Stimulated activated CD4-positive, alpha-beta T cell treated with anti-CD3 and anti-CD28 coated beads, Interleukin-4, amount 100 ng/mL, for 24 hours (primary cell): ENCODE results near the gene LAYN.

Source experiments
- DNase-seq: peaks from one replicate; pipeline ENCODE4 v3.0.0-alpha.2; 2020

Gene LAYN

GRCh38 chr11:111562692-111563389 is 22.3 kb downstream of the LAYN start:
- no peak for DNase-seq

GRCh38 chr11:111565114-111565720 is 24.7 kb downstream of the LAYN start:
- DNase-seq, result peak; percentile 73

- DNase-seq, result no peak
Measured at GRCh38 chr11:111566324-111566723, 25.8 kb downstream of the LAYN start.

- DNase-seq, result no peak
Measured at GRCh38 chr11:111569476-111569875, 29.0 kb downstream of the LAYN start.

GRCh38 chr11:111570796-111571195 is 30.3 kb downstream of the LAYN start:
- DNase-seq, result no peak

- no peak for DNase-seq
Measured at GRCh38 chr11:111571829-111572501, 31.4 kb downstream of the LAYN start.

GRCh38 chr11:111572581-111572980 is 32.1 kb downstream of the LAYN start:
- DNase-seq, result no peak

- no peak for DNase-seq
Measured at GRCh38 chr11:111573821-111574249, 33.3 kb downstream of the LAYN start.

- no peak for DNase-seq
Measured at GRCh38 chr11:111574373-111575225, 34.1 kb downstream of the LAYN start.

- no peak for DNase-seq
Measured at GRCh38 chr11:111575740-111576139, 35.2 kb downstream of the LAYN start.

GRCh38 chr11:111577821-111578220 is 37.3 kb downstream of the LAYN start:
- no peak for DNase-seq

- no peak for DNase-seq
Measured at GRCh38 chr11:111581341-111581740, 40.8 kb downstream of the LAYN start.

- no peak for DNase-seq
Measured at GRCh38 chr11:111582163-111582562, 41.6 kb downstream of the LAYN start.

- DNase-seq, result no peak
Measured at GRCh38 chr11:111582881-111583280, 42.4 kb downstream of the LAYN start.

- DNase-seq, result no peak
Measured at GRCh38 chr11:111585371-111585770, 44.9 kb downstream of the LAYN start.

GRCh38 chr11:111586388-111586831 is 45.9 kb downstream of the LAYN start:
- peak; percentile 57 for DNase-seq

GRCh38 chr11:111589114-111589513 is 48.6 kb downstream of the LAYN start:
- DNase-seq, result no peak

GRCh38 chr11:111589886-111590499 is 49.5 kb downstream of the LAYN start:
- no peak for DNase-seq

- no peak for DNase-seq
Measured at GRCh38 chr11:111591187-111591960, 50.9 kb downstream of the LAYN start.

- DNase-seq, result no peak
Measured at GRCh38 chr11:111592491-111592890, 52.0 kb downstream of the LAYN start.

GRCh38 chr11:111596319-111596718 is 55.8 kb downstream of the LAYN start:
- DNase-seq, result no peak

GRCh38 chr11:111598148-111598547 is 57.6 kb downstream of the LAYN start:
- DNase-seq, result no peak
